Measurements from ENCODE around the gene SERINC5.

SERINC5 gene

GRCh38 chr5:80069251-80069800 is 186.5 kb downstream of the SERINC5 start:
- no peak overlapping the region for H3K27ac ChIP-seq
- no peak for TF ChIP-seq ZFX (IDR thresholded peaks at IDR 0.05; ENCODE audit: borderline replicate concordance)
- TF ChIP-seq CTCF (IDR thresholded peaks at IDR 0.05), result no peak

- H3K27ac ChIP-seq, result no peak overlapping the region
- TF ChIP-seq ZFX (IDR thresholded peaks at IDR 0.05; ENCODE audit: borderline replicate concordance), result no peak
- TF ChIP-seq CTCF (IDR thresholded peaks at IDR 0.05), result no peak
These were observed 187.1 kb downstream of the SERINC5 start for GRCh38 chr5:80068775-80069174.

GRCh38 chr5:80068246-80068636 is 187.6 kb downstream of the SERINC5 start:
- no peak overlapping the region for H3K27ac ChIP-seq
- no peak for TF ChIP-seq CTCF (IDR thresholded peaks at IDR 0.05)
- no peak for TF ChIP-seq ZFX (IDR thresholded peaks at IDR 0.05; ENCODE audit: borderline replicate concordance)

- TF ChIP-seq CTCF (IDR thresholded peaks at IDR 0.05) (no peak), ZFX (IDR thresholded peaks at IDR 0.05; ENCODE audit: borderline replicate concordance) (no peak)
- no peak overlapping the region for H3K27ac ChIP-seq
These were observed 188.2 kb downstream of the SERINC5 start for GRCh38 chr5:80067531-80068245.

GRCh38 chr5:80067016-80067415 is 188.8 kb downstream of the SERINC5 start:
- TF ChIP-seq ZFX (IDR thresholded peaks at IDR 0.05; ENCODE audit: borderline replicate concordance) (no peak), CTCF (IDR thresholded peaks at IDR 0.05) (no peak)
- no peak overlapping the region for H3K27ac ChIP-seq

GRCh38 chr5:80064124-80064523 is 191.7 kb downstream of the SERINC5 start:
- TF ChIP-seq CTCF (IDR thresholded peaks at IDR 0.05) (no peak), ZFX (IDR thresholded peaks at IDR 0.05; ENCODE audit: borderline replicate concordance) (no peak)
- no peak overlapping the region for H3K27ac ChIP-seq
